Measurements from ENCODE around the gene ANKRD40.

DNA sequence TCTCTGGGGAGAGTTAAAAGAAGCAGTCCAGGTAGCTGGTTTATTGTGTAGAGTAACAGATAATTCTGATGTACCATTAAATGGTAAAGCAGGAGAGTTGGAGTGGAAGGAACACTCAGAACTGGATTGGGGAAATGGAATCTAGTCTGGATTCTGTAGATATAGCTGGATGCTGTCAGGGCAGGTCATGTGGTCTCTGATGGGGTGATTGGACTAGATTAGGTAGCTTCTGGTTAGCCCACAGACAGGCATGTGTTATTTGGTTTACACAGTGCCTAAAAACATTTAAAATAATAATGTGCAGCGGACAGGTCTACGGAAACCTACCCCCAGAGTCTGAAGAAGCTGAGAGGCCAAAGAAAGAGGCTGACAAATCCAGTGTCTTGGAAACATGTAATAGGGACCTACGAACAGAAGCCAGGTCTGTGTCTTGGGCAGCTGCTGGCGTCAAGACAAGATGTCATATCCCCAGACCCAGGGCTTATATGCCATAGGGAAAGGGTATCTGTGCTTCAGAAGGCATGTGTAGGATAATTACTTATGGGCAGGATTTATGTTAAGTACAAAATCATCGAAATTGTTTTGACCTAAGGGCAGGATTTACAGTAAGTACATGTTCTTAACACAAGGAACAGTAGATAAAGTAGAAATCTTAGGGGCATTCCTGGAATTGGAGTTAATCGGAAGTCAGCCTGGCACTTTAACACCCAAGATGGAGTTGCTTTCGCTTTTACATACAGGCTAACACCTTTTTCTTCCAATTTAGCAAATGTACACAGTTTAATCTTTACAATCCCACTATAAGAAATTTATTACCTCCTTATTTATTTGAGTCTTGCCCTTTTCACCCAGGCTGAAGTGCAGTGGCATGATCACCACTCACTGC, 24.1 kb upstream of the ANKRD40 start:
- TF ChIP-seq POLR2AphosphoS5 (IDR thresholded peaks at IDR 0.05; ENCODE audit: insufficient read depth in 1 of 2, low read depth in 1 of 2) (no peak), CTCF (IDR thresholded peaks at IDR 0.05) (no peak)
